ENCODE results near the gene ETNK1.
"Not testable (repeated sequence)": the region's sequence is repeated elsewhere in the genome, so short reads cannot be mapped to it uniquely, and the experiment has no call there.

ETNK1 gene

GRCh38 chr12:22624870-22625761, at the start of gene ETNK1:
ETNK1 (plus strand) TSS chr12:22625171; CDS start chr12:22625431, 260 bp downstream.
- peak; percentile 88 for DNase-seq

- no peak for DNase-seq
These were observed 48.9 kb upstream of the ETNK1 start for GRCh38 chr12:22576065-22576464.

GRCh38 chr12:22576473-22576872, 48.5 kb upstream of the ETNK1 start:
- DNase-seq, result no peak

- DNase-seq, result no peak
These were observed 47.3 kb upstream of the ETNK1 start for GRCh38 chr12:22577667-22578066.

- no peak for DNase-seq
These were observed 46.6 kb upstream of the ETNK1 start for GRCh38 chr12:22578328-22578727.

- no peak for DNase-seq
These were observed 36.2 kb upstream of the ETNK1 start for GRCh38 chr12:22588817-22589216.

GRCh38 chr12:22593864-22594263, 31.1 kb upstream of the ETNK1 start:
- no peak for DNase-seq

- DNase-seq, result not testable (repeated sequence)
These were observed 27.4 kb upstream of the ETNK1 start for GRCh38 chr12:22597539-22597938.

- no peak for DNase-seq
These were observed 26.7 kb upstream of the ETNK1 start for GRCh38 chr12:22598141-22598762.

- no peak for DNase-seq
These were observed 26.2 kb upstream of the ETNK1 start for GRCh38 chr12:22598763-22599161.

- DNase-seq, result no peak
These were observed 24.8 kb upstream of the ETNK1 start for GRCh38 chr12:22600181-22600580.

- no peak for DNase-seq
These were observed 15.5 kb upstream of the ETNK1 start for GRCh38 chr12:22609501-22609900.

- DNase-seq, result no peak
These were observed 14.8 kb upstream of the ETNK1 start for GRCh38 chr12:22610131-22610530.

- DNase-seq, result not testable (repeated sequence)
These were observed 12.1 kb upstream of the ETNK1 start for GRCh38 chr12:22612822-22613221.

GRCh38 chr12:22615963-22616501, 8.9 kb upstream of the ETNK1 start:
- no peak for DNase-seq

GRCh38 chr12:22617630-22618029, 7.3 kb upstream of the ETNK1 start:
- DNase-seq, result no peak

GRCh38 chr12:22624548-22624869, 462 bp upstream of the ETNK1 start:
- no peak for DNase-seq

GRCh38 chr12:22625762-22626294, 857 bp downstream of the ETNK1 start:
- peak; percentile 23 for DNase-seq

GRCh38 chr12:22626406-22626805, 1.4 kb downstream of the ETNK1 start:
- DNase-seq, result peak; percentile 51

- DNase-seq, result no peak
These were observed 2.4 kb downstream of the ETNK1 start for GRCh38 chr12:22627371-22627770.

- no peak for DNase-seq
These were observed 3.3 kb downstream of the ETNK1 start for GRCh38 chr12:22628228-22628627.

GRCh38 chr12:22631863-22632463, 7.0 kb downstream of the ETNK1 start:
- DNase-seq, result no peak

GRCh38 chr12:22634883-22635282, 9.9 kb downstream of the ETNK1 start:
- DNase-seq, result no peak
